HG02870 (cell line): ENCODE measurements around the gene ZNF117.
"Not testable (repeated sequence)": the region's sequence is repeated elsewhere in the genome, so short reads cannot be mapped to it uniquely, and the experiment has no call there.

ENCODE experiments used
- ATAC-seq: cut with Tn5 transposase; IDR thresholded peaks from one replicate; pipeline ENCODE4 v1.9.1; 2021; ENCODE audit warnings: mild to moderate bottlenecking, moderate library complexity; ENCODE audit not compliant: unreplicated experiment

Gene ZNF117

DNA sequence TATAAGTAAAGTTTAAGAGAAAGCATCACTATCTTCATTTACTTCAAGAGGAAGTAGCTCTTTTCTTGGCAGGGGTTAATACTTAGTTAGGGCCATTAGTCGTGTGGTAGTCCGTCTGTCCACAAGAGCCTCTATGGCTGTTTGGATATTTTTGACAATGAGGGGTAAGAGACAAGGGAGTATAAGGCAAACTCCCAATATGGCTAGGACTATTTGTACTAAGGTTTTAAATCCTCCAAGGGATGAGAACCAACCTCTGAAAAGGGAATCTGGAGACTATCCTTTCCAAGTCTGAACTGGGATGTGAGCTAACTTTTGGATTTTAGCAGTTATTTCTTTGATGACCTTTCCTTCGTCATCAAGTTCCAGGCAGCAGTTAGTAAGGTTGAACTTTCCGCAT is at the start of gene ZNF117:
TSS of gene ZNF117 (minus strand) at position 101 of the 400 bp plus-strand sequence.
- ATAC-seq, result no peak

DNA sequence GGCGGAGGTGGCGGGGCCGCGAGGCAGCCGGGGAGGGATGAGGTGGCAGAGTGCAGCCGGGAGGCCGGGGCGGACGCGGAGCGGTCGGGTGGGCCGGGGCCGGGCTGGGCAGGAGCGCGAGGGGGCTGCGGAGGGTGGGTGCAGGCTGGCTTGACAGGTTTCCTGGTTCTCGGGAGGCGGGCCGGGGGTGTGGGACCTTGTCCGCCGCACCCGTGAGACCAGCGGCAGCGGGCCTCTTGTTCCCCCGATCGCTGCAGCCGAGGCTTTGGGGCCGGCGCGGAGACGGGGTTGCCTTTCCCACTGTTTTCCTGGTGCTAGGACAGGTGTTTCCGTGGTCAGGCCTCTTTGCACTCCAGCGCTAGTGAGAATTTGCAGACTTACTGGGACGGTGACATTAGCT is 47.9 kb upstream of the ZNF117 start:
- ATAC-seq, result peak; percentile 14

DNA sequence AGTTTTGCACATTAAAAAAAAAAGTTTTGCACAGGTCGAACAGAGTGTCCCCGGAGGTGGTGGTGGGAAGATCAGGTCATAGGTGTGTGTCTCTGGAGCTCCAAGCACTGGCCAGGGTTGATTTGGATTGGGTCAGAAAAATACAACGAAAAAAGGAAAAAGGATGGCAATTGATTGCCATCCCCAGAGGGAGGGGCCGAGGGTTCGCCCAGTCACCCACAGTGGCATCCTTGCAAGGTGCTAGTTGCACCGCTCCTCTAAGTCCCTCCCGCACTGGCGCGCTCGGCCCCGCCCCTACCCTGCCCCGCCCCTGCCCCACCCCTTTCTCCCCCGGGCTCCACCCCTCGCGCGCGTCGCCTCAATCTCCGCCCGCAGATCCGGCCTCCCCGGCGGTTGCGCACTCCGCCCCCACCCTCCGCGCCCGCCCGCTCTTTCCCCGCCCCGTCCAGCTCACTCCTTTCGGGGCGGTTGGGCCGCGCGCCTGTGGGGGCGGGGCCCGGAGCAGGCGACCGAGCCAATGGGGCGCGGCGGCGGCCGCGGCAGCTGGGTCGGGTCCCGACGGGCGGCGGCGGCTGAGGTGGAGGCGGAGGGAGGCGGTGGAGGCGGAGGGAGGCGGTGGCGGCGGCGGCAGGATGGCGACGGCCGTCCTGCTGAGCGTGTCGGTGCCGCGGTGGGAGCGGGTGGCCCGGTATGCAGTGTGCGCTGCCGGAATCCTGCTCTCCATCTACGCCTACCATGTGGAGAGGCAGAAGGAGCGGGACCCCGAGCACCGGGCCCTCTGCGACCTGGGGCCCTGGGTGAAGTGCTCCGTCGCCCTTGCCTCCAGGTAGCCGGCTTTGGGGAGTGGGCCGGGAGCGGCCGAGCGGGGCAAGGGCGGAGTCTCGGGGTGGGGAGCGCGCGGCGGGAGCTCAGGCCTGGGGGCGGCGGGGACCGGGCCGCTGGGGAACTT is 47.2 kb upstream of the ZNF117 start:
- peak; percentile 77 for ATAC-seq

DNA sequence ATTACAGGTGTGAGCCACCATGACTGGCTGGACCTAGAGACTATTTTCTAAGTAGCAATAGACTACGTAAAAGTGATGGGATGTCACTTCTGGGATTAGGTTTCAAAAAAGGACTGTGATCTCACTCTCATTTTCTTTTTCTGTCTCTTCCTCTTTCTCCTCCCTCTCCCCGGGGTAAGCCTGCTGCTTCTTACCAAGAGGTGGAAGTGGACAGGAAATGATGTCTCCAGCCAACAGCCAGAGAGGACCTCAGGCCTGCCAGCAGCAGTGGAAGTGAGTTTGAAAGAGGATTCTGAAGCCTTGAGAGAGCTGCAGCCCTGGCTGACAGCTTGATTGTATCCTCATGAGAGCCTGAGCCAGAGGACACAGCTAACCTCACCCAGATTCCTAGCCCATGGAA is 45.7 kb upstream of the ZNF117 start:
- ATAC-seq, result not testable (repeated sequence)

DNA sequence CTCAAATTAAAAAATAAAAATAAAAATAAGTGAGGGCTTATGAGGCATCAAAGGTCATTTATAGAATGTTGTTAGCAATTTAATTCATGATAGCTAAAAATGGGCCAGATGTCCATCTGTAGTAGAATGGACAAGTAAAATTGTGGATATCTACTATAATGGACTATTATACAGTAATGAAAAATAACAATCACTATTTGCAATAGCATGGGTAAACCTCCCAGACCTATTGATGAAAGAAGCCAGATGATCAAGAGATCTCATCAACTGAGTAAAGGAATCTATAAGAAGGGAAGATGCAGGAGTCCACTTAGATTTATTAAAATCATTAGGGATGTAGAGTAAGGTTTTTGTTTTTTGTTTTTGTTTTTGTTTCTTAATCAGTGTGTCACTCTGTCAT is 44.6 kb upstream of the ZNF117 start:
- not testable (repeated sequence) for ATAC-seq

DNA sequence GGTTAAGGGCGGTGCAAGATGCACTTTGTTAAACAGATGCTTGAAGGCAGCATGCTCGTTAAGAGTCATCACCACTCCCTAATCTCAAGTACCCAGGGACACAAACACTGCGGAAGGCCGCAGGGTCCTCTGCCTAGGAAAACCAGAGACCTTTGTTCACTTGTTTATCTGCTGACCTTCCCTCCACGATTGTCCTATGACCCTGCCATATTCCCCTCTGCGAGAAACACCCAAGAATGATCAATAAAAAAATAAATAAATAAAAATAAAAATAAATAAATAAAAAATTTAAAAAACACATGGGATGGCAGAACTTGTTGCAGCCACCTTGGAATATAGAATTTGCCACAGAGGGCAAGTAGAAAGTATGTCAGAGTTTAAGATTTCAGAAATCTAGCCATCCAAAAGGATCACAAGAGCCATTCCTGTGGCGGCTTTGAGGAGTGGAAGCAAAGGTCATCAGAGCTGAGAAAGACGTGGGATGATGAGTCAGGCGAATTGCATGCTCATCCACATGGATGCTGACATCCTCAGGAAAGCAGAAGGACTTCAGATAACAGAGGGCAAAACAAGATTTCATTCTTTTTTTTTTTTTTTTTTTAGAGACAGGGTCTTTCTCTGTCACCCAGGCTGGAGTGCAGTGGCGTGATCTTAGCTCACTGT is 43.4 kb upstream of the ZNF117 start:
- not testable (repeated sequence) for ATAC-seq

DNA sequence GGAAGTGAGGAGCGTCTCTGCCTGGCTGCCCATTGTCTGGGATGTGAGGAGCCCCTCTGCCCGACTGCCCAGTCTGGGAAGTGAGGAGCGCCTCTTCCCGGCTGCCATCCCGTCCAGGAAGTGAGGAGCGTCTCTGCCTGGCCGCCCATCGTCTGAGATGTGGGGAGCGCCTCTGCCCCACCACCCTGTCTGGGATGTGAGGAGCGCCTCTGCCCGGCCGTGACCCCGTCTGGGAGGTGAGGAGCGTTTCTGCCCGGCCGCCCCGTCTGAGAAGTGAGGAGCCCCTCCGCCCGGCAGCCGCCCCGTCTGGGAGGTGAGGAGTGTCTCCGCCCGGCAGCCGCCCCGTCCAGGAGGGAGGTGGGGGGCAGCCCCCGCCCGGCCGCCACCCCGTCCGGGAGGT is 42.6 kb upstream of the ZNF117 start:
- ATAC-seq, result not testable (repeated sequence)

DNA sequence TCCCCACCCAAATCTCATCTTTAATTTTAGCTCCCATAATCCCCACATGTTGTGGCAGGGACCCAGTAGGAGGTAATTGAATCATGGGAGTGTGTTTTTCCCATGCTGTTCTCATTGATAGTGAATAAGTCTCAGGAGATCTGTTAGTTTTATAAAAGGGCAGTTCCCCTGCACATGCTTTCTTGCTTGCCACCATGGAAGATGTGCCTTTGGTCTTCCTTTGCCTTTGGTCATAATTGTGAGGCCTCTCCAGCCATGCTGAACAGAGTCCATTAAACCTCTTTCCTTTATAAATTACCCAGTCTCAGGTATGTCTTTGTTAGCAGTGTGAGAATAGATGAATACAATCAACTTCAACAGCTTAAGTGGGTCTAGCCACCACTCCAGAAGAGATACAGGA is 34.2 kb upstream of the ZNF117 start:
- not testable (repeated sequence) for ATAC-seq

DNA sequence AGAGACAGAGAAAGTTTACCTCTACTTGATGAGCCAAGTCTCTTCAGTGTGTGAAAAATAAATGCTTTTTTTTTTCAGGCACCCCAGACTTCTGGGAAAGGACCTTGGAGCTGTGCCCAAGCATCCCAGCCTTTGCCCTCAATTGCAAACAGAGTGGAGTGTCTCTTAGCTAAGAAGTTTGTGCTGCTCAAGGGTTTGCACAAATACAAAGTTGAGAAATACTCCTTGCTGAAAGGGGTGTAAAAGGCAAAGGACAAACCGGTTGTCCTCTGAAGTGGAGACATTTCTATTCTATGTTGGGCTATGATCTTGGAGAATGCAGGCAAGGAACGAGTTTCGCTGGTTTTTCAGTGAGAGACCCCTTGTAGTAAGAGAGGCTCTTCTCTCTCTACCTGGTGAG is 30.1 kb upstream of the ZNF117 start:
- ATAC-seq, result not testable (repeated sequence)

DNA sequence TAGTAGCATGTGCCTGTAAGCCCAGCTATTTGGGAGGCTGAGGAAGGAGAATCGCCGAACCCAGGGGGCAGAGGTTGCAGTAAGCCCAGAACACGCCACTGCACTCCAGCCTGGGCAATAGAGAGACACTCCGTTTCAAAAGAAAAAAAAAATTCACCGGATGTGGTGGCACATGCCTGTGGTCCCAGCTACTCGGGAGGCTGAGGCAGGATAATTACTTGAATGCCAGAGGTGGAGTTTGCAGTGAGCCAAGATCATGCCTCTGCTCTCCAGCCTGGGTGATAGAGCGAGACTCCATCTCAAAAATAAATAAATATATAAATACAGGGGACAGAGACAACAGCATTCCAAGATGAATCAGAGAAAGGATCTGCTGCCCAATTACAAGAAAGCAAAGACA is 19.0 kb upstream of the ZNF117 start:
- not testable (repeated sequence) for ATAC-seq

DNA sequence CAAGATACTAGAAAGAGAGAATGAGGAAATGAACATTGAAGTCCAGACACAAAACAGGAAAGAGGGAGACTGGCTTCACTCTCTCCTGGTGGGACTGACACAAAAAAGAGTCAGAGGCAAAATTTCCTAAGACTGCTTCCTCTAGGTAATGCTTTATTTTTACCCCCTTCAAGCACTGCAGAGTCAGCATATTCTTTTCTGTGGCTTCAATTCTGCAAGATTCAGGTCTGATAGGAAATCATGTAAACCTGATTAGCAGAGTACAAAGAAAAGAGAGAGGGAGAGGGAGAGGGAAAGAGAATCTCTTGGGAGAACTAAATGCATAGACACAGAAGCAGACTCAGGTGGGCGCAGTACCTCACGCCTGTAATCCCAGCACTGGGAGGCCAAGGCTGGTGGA is 18.6 kb upstream of the ZNF117 start:
- not testable (repeated sequence) for ATAC-seq

DNA sequence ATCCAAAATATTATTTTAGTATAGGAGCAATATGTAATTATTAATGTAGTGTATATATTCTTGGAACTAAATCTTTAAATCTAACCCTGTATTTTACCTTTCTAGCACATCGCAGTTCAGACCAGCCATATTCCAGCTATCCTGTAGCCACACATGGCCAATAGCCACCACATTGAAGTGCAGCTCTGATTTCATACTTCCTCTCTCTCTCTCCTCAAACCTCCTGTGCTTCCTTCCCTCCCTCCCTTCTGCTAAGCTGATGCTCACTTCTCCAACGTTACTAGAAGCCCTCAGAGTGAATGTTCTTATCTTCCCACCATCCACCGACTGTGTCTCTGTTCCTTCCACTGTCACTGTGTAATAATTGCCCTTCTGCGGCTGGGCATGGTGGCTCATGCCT is 16.2 kb upstream of the ZNF117 start:
- ATAC-seq, result not testable (repeated sequence)

DNA sequence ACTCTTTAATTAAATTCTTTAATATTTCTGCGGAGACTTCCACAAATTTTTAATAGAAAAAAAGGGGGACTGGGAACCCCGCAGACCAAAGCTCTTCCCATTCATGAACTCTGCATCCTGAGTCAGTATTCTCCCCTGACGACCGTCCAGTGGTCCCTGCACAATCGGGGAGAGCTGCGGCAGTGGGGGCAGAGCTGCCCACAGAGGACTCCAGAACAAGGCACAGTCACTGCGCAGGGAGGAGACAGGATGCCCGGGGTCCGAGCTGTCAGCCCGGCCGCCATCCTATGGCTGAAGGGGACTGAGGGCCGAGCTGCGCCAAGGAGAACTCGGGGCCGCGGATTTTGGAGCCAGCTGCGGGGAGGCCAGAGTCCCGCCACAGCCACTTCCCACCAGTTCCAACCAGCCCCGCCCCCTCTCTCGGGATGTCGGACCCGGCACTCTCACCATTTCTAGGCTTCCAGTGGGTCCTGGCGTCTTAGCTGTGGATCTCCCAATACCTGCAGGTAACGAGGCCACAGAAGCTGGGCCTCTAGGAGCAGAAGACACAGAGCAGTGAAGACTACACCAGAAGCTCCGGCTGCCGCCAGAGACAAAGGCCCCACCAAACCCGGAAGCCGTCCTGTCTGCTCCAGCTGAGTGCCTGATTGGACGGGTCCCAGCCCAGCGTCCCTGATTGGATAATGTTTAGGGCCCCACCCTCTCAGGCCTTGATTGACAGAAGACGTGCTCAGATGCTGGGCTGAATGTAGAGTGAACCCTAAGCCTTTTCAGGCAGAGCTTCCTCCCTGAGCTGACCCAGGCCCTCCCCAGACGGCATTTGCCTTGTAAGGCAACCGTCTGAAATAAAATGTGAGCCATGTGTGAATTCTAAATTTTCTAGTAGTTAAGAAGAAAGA is 15.5 kb upstream of the ZNF117 start, which contains the start of gene ERV3-1:
TSS of gene ERV3-1 (minus strand) at position 594 of the 899 bp plus-strand sequence. CDS start 13,661 bp downstream, outside the sequence.
- peak; percentile 100 for ATAC-seq

DNA sequence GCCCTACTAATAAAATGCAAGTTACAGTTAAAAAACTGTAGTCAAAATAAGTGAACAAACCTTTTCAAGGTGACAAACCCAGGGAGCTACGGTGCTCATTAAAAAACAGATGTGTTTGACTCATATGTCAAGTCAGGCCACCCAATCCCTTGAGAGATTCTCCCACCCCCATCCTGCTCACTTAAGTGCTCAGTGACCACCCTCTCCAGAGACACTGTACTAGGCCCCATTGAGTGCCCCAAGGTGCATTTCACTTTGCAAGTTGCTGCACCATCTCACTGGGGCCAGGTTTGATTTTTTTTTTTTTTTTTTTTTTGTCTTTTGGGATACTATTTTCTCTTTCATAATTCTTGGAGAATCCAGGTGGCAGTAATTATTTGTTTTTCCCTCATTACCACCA is 13.7 kb upstream of the ZNF117 start:
- no peak for ATAC-seq

DNA sequence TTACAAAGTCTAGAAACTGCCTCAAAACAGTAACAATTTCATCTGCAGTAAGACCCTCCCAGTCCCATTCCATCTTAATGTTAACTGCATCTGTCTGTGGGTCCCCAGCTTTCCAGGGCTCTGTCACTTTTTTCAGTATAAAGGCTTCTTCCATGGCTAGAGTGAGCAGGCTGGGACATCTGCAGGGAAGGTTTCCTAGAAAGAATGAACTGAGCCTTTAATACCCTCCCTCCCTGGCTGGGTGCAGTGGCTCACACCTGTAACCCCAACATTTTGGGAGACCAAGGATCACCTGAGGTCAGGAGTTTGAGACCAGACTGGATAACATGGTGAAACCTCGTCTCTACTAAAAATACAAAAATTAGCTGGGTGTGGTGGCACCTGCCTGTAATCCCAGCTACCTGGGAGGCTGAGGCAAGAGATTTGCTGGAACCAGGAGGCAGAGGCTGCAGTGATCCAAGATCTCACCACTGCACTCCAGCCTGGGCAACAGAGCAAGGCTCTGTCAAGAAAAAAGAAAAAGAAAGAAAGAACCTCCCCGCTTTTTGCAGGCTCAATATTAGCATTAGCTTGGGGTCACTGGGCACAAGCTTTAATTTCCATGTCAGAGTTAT is 12.2 kb upstream of the ZNF117 start:
- ATAC-seq, result no peak

DNA sequence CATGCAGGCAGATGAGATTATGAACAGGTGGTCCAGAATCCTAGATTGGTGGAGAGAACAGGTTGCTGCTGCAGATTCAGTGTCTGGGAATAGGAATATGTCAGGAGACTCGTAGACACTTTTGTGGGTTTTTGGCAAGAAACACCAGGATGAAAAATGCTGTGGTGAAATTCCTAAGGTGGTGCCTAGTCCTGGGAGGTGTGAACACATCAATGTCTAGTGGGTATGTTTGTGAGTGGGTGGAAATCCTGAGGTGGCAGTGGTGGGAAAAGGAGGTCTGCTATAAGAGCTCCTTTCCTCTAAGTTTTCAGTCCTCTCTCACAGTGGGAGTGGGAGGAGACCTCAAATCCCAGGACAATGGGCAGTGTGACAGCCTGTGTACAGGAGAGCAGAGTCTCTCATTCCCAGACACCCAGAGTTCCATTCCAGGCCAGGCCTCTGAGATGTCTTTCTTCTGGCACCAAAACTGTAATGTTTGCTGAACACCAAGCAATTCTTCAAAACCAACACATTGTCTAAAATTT is 10.5 kb upstream of the ZNF117 start:
- ATAC-seq, result no peak

DNA sequence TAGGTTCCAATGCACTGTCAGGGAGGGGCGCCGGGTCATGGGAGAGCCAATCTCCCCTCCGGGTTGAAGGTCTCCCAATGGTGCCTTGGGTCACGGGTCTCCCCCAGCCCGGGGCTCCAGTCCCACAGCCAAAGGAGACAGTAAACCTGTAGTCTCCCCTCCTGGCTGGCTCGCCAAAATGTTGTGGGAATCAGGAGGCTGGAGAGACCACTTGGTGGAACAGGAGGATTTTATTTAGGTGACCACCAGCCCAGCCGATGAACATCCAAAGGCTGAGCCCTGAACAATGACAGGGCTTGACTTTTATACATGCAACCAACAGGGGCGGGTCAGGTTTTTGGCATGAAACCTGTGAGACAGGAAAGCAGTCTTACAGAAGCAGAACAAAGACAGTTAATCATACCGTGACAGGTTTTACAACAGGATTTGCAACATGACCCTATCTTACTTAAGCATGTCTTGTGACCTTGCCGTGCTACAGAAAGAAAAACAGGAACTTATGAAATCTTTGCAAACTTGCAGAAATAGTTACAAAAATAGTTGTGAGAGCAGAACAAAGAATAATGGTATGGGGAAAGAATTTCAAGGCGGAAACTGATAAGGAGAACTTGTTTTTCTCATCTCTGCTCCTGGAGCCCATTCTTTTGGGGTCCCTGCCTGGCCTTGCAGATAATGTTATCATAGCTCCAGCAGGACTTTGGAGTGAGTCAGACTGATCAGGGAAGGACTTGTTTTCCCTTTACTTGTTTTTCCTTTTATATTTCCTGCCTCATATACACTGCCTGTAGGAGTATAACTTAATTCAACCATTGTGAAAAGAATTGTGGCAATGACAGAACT is 8.5 kb upstream of the ZNF117 start:
- no peak for ATAC-seq

DNA sequence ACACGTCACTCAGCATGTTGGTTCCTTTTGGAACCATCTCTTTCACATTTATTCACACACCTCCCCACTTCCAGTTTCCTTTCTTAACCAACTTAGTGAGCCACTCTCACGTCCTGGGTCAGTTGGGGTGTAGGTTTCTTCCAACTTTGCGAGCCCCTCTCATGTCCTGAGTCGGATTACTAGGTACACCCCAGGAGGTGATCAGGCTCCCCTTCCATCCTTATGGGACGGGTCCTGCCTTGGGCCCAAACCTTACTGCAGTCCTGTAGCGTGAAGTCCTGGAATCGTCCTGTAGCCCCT is 8.0 kb upstream of the ZNF117 start:
- no peak for ATAC-seq

DNA sequence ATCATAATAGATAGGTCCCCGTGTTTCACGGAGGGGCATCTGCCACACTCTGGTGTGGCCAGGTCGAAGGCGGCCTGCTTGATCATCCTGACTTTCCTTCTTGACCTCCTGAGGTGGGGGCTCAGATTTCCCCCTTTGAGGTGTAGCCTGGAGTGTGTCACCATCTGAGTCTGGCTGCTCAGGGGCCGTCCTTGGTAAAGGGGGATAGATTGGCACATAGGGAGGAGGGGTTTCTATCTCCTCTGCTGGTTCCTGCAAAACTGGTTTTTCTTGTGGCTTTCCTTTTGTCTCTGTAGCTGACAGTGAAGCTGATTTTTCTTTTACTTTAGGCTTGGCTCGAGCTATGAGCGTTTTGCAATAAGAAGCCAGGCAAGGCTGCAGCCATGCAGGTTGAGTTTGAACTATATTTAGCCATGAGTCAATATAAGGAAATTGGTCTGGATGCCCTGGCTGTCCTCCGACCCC is 7.1 kb upstream of the ZNF117 start:
- ATAC-seq, result no peak
